ENCODE data around the gene PROZ. TPM values are rescaled to one million over a fixed set of nuclear protein-coding genes. Genes with fewer than 3 reads are reported as not detected.

The PROZ gene
- total RNA-seq, 1 donor from 2014 or later = not detected

DNA sequence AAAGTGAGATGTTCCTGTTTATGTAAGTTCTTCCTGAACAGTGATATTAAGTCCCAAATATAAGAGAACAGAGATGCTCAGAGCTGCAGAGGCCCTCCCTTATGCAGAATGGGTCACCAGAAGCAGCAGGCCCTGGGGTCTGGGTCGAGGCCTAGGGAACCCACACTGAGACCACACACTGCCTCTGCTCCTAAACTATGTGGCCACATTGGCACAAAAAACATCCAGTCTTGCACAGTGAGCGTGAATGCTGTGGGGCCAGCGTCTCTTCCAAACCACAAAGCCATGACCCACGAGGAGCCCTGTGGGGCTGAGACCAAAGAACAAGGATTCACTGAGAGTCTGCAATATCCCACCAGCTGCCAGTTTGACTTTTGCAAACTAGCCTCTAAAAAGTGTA is 23.6 kb downstream of the PROZ start:
- peaks cover 2% of the 10 kb centered on the region for H3K27me3 Mint-ChIP-seq (ENCODE audit: unreplicated experiment)
- peaks cover 7% of the 10 kb centered on the region for H3K4me1 Mint-ChIP-seq (ENCODE audit: low read depth, unreplicated experiment)
- peaks cover 3% of the 10 kb centered on the region for H3K9me3 Mint-ChIP-seq (ENCODE audit: unreplicated experiment)
- TF ChIP-seq, protein P1, sequence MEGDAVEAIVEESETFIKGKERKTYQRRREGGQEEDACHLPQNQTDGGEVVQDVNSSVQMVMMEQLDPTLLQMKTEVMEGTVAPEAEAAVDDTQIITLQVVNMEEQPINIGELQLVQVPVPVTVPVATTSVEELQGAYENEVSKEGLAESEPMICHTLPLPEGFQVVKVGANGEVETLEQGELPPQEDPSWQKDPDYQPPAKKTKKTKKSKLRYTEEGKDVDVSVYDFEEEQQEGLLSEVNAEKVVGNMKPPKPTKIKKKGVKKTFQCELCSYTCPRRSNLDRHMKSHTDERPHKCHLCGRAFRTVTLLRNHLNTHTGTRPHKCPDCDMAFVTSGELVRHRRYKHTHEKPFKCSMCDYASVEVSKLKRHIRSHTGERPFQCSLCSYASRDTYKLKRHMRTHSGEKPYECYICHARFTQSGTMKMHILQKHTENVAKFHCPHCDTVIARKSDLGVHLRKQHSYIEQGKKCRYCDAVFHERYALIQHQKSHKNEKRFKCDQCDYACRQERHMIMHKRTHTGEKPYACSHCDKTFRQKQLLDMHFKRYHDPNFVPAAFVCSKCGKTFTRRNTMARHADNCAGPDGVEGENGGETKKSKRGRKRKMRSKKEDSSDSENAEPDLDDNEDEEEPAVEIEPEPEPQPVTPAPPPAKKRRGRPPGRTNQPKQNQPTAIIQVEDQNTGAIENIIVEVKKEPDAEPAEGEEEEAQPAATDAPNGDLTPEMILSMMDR (IDR thresholded peaks at IDR 0.05; ENCODE audit: partially characterized antibody, unreplicated experiment) = no peak
- no peak overlapping the region for H3K4me3 Mint-ChIP-seq (ENCODE audit: unreplicated experiment)
- no peak overlapping the region for H3K27ac Mint-ChIP-seq (ENCODE audit: unreplicated experiment)
- no peak for DNase-seq
- no peaks in the 10 kb centered on the region for H3K36me3 Mint-ChIP-seq (ENCODE audit: unreplicated experiment)

DNA sequence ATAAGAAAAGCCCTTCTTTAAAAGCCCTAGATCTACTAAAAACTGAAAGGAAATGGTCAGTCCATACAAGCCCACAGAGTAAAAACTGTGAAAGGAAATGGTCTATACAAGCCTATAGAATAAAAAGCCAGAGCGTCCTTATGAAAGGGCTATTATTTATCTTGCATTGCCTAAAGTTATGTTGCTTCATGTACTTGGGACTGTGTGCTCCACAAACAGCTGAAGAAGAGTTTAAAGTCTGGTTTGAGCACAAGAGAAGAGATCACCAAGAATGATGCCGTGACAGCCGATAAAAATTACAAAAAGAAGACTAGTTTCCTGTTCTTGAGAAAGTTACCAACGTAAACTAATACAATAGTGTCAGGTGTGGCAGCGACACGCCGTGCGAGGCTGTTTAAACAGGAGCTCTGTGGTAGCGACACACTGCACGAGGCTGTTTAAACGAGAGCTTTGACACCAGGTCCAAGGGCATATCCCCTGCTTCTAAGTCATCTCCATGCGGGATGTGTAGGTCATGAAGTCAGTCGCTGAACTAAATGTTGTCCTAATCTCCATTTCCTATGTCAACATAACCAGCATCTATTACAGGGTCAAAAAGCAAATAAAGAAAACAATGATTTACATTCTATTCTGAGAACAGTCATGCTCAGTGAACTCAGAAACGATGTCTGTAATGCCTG is 25.1 kb downstream of the PROZ start:
- peaks cover 10% of the 10 kb centered on the region for H3K4me1 Mint-ChIP-seq (ENCODE audit: low read depth, unreplicated experiment)
- DNase-seq = no peak
- H3K4me3 Mint-ChIP-seq (ENCODE audit: unreplicated experiment) = no peak overlapping the region
- H3K27me3 Mint-ChIP-seq (ENCODE audit: unreplicated experiment) = peaks cover 3% of the 10 kb centered on the region
- H3K27ac Mint-ChIP-seq (ENCODE audit: unreplicated experiment) = no peak overlapping the region
- H3K9me3 Mint-ChIP-seq (ENCODE audit: unreplicated experiment) = peaks cover 4% of the 10 kb centered on the region
- TF ChIP-seq, protein P1 (IDR thresholded peaks at IDR 0.05; ENCODE audit: partially characterized antibody, unreplicated experiment) = no peak
- no peaks in the 10 kb centered on the region for H3K36me3 Mint-ChIP-seq (ENCODE audit: unreplicated experiment)

DNA sequence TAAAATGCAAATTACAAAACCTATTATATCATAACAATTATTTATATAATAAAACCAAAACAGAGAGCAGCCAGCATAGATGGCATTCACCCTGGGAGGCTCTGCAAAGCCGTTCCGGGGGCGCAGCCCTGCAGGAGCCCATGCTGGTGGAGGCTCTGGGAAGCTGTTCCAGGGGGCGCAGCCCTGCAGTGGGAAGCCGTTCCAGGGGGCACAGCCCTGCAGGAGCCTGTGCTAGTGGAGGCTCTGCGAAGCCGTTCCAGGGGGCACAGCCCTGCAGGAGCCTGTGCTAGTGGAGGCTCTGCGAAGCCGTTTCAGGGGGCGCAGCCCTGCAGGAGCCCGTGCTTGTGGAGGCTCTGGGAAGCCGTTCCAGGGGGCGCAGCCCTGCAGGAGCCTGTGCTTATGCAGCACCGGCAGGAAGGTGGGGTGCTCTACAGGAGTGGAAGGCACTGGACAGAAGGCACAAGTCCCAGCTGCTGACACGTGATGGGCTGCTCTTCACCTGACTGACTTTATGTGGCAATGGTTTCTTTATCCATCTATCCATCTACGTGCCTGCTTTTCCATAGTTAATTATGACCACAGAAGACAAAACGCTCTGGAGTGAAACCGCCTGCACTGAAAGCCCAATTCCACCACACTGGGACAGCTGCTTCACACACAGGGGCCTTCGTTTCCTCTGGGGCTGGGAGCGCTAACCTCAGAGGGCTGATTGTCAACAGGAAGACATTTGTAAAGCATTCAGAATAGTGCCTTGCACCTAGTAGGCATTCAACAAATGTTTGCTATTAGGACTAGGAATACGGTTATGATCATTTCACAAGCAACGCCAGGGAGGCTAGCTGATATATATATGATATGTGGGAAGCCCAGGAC is 26.4 kb downstream of the PROZ start:
- Mint-ChIP-seq H3K36me3 (ENCODE audit: unreplicated experiment) (no peaks in the 10 kb centered on the region), H3K27ac (ENCODE audit: unreplicated experiment) (no peak overlapping the region), H3K4me1 (ENCODE audit: low read depth, unreplicated experiment) (peaks cover 9% of the 10 kb centered on the region), H3K27me3 (ENCODE audit: unreplicated experiment) (peaks cover 3% of the 10 kb centered on the region), H3K9me3 (ENCODE audit: unreplicated experiment) (peaks cover 4% of the 10 kb centered on the region), H3K4me3 (ENCODE audit: unreplicated experiment) (no peak overlapping the region)
- DNase-seq = no peak
- TF ChIP-seq, protein P1 (IDR thresholded peaks at IDR 0.05; ENCODE audit: partially characterized antibody, unreplicated experiment) = no peak

DNA sequence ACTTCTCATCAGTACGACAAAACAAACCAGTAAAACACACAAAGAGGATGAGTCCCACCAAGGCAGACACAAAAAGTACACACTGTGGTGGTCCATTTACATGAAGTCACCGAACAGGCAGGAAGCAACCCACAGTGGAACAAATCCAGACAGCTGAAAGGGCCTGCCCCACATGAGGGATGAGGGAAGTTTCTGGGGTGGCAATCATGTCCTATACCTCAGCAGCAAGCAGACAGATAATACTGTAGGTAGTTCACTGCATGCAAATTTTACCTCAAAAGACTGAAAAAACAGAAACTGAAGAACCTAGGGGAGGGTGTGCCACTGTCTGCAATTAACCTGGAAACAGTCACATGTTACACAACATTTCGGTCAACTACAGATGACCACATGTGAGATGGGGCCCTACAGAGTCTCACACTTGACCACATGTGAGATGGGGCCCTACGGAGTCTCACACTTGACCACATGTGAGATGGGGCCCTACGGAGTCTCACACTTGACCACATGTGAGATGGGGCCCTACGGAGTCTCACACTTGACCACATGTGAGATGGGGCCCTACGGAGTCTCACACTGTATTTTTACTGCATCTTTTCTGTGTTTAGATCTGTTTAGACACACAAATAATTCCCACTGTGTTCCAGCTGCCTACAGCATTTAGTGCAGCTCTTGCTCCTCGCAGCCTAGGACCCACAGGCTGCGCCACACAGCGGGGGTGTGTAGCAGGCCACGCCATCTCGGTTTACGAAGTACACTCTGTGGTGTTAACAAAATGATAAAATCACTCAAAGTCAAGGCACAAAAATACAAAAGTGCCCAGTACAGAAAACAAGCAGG is 27.8 kb downstream of the PROZ start:
- no peak for DNase-seq
- no peak overlapping the region for H3K4me3 Mint-ChIP-seq (ENCODE audit: unreplicated experiment)
- H3K9me3 Mint-ChIP-seq (ENCODE audit: unreplicated experiment) = peaks cover 4% of the 10 kb centered on the region
- H3K36me3 Mint-ChIP-seq (ENCODE audit: unreplicated experiment) = no peaks in the 10 kb centered on the region
- TF ChIP-seq, protein P1 (IDR thresholded peaks at IDR 0.05; ENCODE audit: partially characterized antibody, unreplicated experiment) = no peak
- no peak overlapping the region for H3K27ac Mint-ChIP-seq (ENCODE audit: unreplicated experiment)
- peaks cover 3% of the 10 kb centered on the region for H3K27me3 Mint-ChIP-seq (ENCODE audit: unreplicated experiment)
- H3K4me1 Mint-ChIP-seq (ENCODE audit: low read depth, unreplicated experiment) = peaks cover 9% of the 10 kb centered on the region
